Measurements from ENCODE around the gene ZFP1.
"Not testable (repeated sequence)": the region's sequence is repeated elsewhere in the genome, so short reads cannot be mapped to it uniquely, and the experiment has no call there.

Gene ZFP1

DNA sequence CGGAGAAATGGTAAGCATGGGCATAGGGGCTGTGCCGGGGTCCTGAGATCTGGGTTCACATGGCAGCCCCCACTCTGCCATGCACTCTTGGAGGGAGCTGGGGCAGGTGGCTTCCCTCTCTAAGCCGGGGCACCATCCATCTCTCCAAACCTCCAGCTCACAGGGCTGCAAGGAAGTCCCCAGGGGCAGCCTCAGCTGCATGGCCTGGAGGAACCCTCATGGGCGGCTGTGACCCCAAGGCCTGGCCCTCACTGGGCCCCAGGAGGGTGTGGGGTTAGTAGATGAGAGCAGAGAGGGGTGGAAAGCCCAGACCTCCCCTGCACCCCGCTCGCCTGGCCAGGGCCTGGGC lies 56.1 kb downstream of the ZFP1 start:
- DNase-seq (ENCODE audit: low read depth) = no peak

DNA sequence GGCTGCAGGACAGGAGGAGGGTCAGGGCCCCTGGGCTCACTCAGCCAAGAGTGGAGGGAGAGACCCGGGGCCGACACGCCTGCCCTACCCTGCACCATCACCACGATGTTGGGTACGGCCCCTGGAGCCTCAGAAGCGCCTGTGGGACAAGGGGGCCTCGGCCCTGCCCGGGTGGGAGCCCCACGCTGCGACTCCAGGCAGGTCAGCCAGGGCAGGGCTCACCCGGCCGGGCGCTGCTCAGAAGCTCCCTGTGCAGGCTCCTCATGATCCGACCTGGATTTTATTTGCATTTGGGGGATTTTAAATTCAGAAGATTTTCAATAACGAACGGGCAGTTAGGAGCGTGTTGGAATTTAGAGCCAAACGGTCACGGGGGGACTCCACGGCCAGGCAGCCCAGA lies 56.6 kb downstream of the ZFP1 start:
- not testable (repeated sequence) for DNase-seq (ENCODE audit: low read depth)

DNA sequence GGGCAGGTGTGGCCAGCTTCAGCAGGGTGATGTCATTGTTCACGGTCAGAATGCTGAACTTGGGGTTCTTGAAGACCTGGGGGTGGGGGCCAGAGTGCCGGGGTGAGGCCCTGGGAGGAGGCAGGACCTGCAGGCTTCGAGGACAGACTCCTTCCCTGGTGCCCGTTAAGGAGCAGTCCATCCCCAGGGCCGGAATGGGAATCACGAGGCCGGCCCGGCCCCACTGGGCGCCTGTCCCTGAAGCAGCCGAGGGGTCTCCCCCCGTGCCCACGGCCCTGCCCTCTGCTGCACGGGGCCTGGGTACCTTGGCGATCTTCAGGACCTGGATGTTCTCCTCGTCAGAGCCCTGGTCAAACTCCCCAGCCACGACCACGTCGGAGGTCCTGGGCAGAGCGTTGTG lies 57.1 kb downstream of the ZFP1 start:
- DNase-seq (ENCODE audit: low read depth) = not testable (repeated sequence)

DNA sequence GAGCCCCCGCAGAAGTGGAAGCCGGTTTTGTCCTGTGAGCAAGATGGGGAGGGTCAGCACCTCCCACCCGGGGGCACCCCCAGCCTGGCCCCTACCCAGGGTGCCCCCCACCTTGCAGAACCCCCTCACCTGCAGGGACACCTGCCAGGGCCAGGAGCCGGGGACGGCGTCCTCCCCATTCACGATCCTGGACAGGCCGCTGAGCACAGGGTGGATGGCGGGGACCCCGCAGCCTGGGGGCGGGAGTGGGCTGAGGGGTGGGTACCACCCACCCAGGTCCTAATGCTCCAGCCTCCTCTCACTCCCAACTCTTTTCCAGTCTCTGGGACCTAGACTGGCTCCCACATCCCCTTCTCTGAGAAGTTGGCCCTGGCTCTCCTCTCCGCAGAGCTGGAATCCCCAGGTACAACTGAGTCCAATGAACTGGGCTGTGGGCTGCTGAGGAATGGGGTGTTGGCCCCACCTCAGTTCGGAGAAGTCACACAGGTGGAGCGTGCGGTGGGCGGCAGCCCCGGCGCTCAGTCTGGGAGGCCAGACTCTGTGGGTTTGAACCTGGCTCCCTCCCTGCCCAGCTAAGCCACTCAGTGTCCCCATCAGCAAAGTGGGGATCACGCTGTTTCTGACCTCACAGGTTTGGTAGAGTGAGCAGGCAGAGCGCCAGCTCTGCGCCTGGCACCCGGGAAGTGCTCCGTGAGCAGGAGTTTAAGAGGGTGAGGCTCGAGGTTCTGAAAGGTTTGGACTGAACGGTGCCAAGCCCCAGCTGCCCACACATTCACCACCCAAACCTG lies 57.8 kb downstream of the ZFP1 start:
- DNase-seq (ENCODE audit: low read depth) = not testable (repeated sequence)

DNA sequence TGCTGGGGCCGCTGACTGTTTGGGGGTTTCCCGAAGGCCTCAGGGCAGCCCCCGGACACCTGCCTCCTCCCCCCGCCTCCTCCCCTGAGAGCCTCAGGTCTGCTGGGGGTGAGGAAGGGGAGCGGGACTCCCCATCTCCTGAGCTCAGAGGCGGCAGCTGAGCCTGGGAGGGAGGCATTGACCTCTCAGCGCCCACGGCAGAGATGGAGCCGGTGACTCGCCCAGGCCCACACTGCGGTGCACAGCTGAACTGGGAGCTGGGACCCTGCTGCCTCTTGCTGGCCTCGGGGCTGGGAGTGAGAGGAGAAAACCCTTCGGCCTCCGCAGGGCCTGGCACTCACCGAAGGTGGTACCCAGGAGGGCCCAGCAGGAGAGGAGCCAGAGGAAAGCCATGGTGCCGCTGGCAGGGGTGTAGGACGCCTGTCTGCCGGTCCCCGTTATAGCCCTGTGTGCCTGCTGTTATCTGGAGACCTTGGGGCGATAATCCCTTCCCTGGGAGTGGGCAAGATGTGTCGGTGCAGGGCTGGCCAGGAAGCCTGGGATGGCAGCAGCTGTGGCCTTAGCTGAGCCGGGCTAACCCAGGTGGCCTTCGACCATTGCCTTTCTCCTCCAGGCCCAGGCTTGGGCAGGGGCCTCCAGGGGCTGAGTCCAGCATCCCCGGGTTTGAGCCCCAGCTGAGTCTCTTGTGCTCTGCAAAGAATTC lies 58.6 kb downstream of the ZFP1 start, which contains the start of gene CTRB2:
TSS of gene CTRB2 (minus strand) at position 413 of the 703 bp plus-strand sequence. CDS start at position 393, 20 bp downstream.
- DNase-seq (ENCODE audit: low read depth) = no peak

DNA sequence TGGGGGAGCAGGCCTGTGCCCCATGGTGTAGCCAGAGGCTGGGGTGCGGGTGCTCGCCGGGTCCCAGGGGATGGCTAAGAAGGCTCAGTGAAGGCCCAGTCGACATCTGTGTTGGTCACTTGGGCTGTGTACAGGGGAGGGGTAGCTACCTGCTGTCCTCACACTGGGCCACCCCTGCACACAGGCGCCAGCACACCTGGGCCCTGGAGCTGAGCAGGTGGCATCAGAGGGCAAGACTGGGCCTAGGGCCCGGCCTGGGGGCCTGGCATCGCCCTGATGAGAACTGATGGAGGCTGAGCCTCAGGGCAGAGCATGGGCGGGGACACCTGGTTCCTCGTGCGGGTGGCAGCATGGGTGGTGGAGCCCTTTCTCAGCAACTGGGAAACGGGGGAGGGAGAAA lies 59.5 kb downstream of the ZFP1 start:
- no peak for DNase-seq (ENCODE audit: low read depth)

DNA sequence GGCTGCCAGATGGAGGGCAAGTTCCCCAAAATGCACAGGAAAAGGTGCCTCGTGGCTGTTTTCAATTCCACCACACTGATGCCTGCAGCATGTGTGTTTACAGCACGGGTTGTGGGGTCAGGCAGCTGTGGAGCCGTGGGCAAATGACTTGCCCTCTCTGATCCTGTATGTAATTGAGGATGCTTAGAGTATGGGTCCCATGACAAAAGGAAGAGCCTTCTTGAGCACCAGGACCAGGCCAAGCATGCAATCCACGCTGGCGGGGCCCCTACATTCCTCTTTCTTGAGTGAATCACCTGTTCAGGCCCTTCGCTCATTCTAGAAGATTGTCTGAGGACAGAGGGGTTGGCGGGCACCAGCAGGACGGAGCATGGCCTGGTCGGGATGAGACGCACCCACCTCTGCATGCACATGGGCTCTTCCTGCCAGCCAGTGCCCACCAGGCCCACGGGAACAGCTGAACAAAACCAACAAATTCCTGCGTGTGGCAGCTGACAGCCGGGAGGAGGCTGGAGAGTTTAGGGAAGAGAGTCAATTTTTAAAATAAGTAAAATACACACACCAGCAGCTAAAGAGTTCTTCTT lies 60.0 kb downstream of the ZFP1 start:
- no peak for DNase-seq (ENCODE audit: low read depth)

DNA sequence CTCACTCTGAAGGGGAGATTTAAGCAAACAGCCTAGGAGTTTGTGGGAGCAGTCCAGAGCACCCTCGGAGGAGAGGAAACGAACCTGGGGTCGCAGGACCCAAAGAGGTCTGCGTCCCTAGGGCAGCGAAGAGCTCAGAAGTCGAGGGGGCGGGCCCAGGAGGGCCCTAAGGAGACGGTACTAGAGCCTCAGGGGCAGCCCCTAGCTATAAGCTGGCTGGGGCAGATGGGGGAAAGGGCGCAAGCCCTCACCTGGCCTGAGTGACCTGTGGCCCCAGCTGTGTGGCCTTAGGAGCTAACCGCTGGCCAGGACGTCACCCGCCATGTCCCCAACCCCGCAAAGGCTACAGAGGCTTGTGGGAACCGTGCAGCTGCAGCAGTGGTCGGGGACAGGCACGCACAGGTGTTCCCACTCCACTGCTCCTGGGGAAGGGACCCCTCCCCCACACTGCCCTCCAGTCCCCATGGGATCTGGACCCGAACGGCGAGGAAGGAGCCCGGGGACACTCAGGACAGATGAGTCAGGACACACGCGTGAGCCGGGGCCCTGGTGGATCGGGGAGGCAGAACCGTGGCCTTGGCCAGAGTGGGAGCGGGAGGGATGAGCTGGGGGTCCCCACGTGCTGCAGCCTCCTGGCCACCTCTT lies 60.7 kb downstream of the ZFP1 start:
- no peak for DNase-seq (ENCODE audit: low read depth)

DNA sequence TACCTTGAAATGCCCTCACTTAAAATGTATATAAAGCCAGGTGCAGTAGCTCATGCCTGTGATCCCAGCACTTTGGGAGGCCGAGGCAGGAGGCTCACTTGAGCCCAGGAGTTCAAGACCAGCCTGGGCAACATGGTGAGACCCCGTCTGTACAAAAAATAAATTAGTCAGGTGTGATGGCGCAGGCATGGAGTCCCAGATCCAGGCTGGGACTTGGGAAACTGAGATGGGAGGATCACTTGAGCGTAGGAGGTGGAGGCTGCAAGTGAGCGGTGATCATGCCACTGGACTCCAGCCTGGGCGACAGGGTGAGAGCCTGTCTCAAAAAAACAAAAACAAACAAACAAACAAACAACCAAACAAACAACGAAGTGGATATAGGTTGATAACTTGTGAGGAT lies 61.2 kb downstream of the ZFP1 start:
- DNase-seq (ENCODE audit: low read depth) = not testable (repeated sequence)

DNA sequence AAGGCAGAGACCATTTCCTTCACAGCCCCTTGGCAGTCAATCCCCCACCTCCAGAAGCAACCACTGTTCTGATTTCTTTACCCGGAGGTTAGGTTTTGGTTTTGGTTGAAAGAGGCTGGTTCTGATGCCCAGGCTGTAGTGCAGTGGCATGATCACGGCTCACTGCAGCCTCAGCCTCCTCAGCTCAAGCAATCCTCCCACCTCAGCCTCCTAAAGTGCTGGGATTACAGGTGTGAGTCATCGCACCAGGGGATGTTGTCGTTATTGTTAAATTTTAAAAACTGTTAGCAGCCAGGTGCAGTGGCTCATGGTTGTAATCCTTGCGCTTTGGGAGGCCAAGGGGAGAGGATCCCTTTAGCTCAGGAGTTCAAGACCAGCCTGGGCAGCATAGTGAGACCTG lies 61.6 kb downstream of the ZFP1 start:
- DNase-seq (ENCODE audit: low read depth) = no peak

DNA sequence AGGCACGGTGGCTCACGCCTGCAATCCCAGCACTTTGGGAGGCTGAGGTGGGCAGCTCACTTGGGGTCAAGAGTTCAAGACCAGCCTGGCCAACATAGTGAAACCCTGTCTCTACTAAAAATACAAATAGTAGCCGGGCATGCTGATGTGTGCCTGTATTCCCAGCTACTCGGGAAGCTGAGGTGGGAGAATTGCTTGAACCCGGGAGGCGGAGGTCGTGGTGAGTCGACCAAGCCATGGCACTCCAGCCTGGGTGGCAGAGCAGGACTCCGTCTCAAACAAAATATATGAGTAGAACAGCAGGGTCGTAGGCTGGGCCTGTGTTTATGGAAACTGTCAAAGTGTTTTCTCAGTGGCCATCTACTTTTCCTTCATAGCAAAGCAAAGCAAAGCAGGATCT lies 63.0 kb downstream of the ZFP1 start:
- not testable (repeated sequence) for DNase-seq (ENCODE audit: low read depth)

DNA sequence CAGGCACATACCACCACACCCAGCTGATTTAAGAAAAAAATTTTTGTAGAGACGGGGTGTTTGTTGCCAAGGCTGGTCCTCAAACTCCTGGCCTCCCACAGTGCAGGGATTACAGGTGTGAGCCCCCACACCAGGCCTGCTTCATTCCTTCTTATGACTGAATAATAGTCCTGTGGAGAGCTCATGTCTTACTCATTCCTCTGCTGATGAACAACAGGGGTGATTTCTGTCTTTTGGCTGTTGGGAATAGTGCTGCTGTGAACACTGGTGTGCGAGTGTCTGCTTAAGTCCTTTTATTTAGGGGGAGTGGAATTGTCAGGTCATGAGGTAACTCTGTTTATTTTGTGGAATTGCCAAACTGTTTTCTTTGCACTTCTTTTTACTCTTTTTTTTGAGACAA lies 67.8 kb downstream of the ZFP1 start:
- DNase-seq (ENCODE audit: low read depth) = no peak

DNA sequence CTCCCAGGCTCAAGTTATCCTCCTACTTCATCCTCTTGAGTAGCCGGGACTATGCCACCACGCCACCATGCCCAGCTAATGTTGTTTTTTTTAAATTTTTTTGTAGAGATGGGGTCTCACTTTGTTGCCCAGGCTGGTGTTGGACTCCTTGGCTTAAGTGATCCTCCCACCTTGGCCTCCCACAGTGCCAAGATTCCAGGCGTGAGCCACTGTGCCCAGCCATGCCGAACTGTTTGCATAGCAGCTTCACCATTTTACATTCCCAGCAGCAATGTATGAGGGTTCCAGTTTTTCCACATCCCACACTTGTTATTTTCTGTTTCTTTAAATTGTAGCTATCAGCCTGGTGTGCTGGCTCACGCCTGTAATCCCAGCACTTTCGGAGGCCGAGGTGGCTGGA lies 68.3 kb downstream of the ZFP1 start:
- DNase-seq (ENCODE audit: low read depth) = no peak

DNA sequence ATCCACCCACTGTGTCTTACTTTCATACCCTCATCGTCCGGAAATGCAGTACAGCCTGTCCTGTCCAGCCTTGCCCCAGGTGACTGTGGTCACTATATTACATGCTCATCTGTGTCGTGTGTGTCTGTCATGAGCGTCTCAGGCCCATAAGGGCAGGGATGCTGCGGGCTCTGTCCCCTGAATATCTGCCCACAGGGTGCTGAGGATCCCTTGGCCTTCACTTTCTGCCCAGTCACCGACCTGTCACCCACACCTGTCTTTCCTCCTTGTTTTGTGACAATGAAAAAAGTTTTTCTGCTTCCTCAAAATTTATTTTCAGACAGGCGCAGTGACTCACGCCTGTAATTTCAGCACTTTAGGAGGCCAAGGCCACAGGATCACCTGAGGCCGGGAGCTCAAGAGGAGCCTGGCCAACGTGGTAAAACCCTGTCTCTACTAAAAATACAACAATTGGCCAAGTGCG lies 69.1 kb downstream of the ZFP1 start:
- DNase-seq (ENCODE audit: low read depth) = no peak

DNA sequence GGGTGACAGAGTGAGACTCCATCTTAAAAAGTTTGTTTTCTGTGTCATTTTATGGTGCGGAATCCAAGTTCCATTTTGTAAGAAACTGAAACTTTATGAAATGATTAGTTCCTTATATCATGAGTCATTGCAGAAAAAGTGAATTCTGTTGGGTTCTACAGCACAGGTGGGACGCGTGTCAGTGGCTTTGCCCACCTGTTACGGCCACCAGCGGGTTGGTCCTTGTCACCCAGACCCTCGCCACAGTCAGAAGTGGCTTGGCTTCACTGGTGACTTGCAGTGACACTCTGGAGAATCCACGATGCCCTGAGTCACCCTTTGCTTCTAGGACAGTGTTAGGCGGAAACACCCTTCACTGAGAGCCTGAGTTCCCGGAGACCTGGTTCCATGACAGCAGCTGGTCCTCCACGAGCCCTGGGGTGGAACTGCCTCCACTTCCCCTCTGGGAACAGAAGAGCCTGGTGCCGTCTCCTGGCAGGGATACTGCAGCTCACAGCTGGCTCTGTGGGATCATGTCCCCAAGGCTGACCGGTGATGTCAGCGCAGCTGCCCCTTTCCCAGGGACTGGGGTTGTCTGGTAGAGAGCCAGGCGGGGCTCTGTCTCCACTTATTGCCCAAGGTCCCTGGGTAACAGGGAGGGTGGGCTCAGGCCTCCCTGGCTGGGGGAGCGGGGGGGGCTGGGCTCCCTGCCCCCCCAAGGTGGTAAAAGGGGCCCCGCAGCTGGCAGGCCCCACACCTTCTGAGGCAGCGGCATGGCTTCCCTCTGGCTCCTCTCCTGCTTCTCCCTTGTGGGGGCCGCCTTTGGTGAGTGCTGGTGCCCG lies 70.1 kb downstream of the ZFP1 start, which contains the start of gene CTRB1:
TSS of gene CTRB1 (plus strand) at position 733 of the 821 bp plus-strand sequence. CDS start at position 753, 20 bp downstream.
- no peak for DNase-seq (ENCODE audit: low read depth)

DNA sequence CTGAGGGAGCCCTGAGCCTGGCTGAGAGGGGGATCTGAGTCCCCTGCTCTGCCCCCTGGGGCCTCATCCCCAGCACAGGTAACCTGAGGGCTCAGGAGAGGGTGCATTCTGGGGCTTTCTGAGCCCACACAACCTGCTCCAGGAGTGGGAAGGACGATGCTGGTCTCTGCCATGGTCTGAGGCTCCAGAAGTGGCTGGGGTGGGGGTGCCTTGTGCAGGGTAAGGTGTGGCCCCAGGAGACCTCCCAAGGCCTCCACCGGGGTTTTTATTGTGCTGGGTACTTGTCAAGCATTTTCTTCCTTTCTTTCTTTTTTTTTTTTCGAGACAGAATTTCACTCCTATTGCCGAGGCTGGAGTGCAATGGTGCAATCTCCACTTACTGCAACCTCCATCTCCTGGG lies 70.8 kb downstream of the ZFP1 start:
- DNase-seq (ENCODE audit: low read depth) = no peak

DNA sequence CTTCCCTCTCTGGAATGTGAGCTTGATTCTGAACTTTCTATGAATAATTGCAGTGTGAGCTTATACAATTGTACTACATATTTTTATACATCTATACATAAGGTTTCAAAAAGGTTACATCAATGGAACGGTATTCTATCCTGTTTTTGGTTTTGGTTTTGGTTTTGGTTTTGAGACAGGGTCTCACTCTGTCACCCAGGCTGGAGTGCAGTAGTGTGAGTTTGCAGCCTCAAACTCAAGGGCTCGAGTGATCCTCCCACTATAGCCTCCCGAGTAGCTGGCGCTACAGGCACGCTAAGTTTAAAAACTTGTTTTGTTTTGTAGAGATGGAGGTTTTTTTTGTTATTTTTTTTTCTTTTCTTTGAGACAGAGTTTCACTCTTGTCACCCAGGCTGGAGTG lies 71.5 kb downstream of the ZFP1 start:
- no peak for DNase-seq (ENCODE audit: low read depth)
